Activated naive CD8-positive, alpha-beta T cell treated with anti-CD3 and anti-CD28 coated beads for 36 hours (primary cell): ENCODE data around the gene TNKS1BP1. TPM values are rescaled to one million over a fixed set of nuclear protein-coding genes. Genes with fewer than 3 reads are reported as not detected.
"Not testable (repeated sequence)": the region's sequence is repeated elsewhere in the genome, so short reads cannot be mapped to it uniquely, and the experiment has no call there.

Experiments used
- DNase-seq: peaks from one replicate; pipeline ENCODE4 v3.0.0; 2021
- H3K27ac Mint-ChIP-seq: one replicate; pipeline ENCODE4 v1.8.0; 2022; ENCODE audit warnings: mild to moderate bottlenecking, moderate library complexity, mixed read lengths
- H3K27me3 Mint-ChIP-seq: one replicate; pipeline ENCODE4 v1.8.0; 2022; ENCODE audit warnings: mild to moderate bottlenecking, mixed read lengths
- H3K36me3 Mint-ChIP-seq: one replicate; pipeline ENCODE4 v1.8.0; 2021; ENCODE audit warnings: mild to moderate bottlenecking, mixed read lengths
- H3K4me1 Mint-ChIP-seq: one replicate; pipeline ENCODE4 v1.8.0; 2021; ENCODE audit warnings: mixed read lengths
- H3K4me3 Mint-ChIP-seq: one replicate; pipeline ENCODE4 v1.8.0; 2022; ENCODE audit warnings: mild to moderate bottlenecking, moderate library complexity, mixed read lengths
- H3K9me3 Mint-ChIP-seq: one replicate; pipeline ENCODE4 v1.8.0; 2022; ENCODE audit warnings: mixed read lengths
- total RNA-seq, 2 experiments: library from RNA; stranded (reverse); gene quantifications; one replicate each; pipeline ENCODE4 v1.2.3, GENCODE V29; 2021

The TNKS1BP1 gene
- total RNA-seq, 2 experiments from 2014 or later: 20.8 to 22.1 TPM

DNA sequence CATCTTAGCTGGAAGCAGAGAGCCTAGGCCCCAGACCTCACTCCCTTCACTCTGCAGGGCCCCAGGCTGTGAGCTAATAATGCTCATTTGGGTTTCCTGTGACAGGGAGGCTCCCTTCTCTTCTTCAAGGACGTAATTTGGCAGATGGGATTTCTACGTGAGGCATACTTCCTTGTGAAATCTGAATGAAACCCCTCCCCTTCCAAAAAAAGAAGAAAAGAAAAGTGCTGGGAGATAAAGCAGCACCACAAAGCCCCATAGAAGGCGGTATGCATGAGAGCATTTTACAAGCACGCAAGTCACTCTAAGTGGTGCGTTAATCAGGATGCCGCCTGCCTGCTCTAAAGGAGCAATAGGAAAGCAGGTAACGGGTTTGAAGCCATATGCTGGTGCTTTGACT, 19.1 kb upstream of the TNKS1BP1 start:
- no peaks in the 10 kb centered on the region for H3K9me3 Mint-ChIP-seq
- no peaks in the 10 kb centered on the region for H3K36me3 Mint-ChIP-seq
- peaks cover 3% of the 10 kb centered on the region for H3K4me1 Mint-ChIP-seq
- no peak overlapping the region for H3K27ac Mint-ChIP-seq
- no peak for DNase-seq
- H3K4me3 Mint-ChIP-seq: no peak overlapping the region
- H3K27me3 Mint-ChIP-seq: peaks cover 4% of the 10 kb centered on the region

DNA sequence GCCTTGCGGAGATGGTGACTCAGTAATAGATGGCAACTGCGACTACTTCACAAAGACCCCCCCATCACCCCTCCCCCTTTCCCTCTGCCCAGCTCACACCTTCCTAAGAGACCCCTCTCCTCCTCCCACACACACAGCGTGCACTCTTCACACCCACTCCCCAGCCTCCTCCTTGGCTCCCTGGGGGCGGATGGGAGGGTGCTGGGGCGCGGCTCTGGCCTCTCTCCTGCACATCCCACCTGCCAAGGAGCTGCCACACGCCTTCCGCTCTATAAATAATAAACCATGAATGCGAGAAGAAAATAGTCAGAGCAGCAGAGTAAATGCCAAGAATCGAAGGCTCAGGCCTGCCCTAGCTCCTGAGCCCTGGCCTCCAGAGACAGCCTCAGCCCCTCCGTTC, 17.9 kb upstream of the TNKS1BP1 start:
- Mint-ChIP-seq H3K4me1 (peaks cover 3% of the 10 kb centered on the region), H3K27me3 (peaks cover 4% of the 10 kb centered on the region), H3K9me3 (no peaks in the 10 kb centered on the region), H3K36me3 (no peaks in the 10 kb centered on the region), H3K4me3 (no peak overlapping the region), H3K27ac (no peak overlapping the region)
- no peak for DNase-seq

DNA sequence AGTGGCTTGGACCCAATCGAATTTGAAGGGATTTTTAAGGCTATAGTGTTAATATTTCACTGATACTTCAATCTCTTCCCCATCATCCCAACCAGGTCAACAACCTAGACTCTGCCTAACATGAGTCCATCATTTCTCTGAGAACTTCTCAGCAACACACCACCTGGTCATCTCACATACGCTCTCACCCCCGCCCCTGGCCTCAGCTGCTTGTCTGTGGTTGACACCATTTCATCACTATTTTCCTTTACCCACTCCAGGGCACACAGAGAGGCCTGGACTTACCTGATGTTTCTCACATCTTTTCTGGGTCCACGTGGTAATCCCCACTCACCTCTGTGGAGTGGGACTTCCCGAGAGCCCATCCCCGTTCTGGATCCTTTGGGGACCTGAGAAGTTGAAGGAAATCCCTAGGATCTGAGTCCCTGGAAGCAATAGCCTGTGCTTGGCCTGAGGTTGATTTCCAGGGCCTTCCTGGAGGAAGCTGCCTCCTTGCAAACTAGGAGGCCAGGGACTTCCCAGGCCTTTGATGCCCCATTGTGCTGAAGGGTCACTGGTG, 16.6 kb upstream of the TNKS1BP1 start:
- Mint-ChIP-seq H3K36me3 (no peaks in the 10 kb centered on the region), H3K27ac (no peak overlapping the region), H3K4me3 (no peak overlapping the region), H3K4me1 (peaks cover 8% of the 10 kb centered on the region), H3K9me3 (no peaks in the 10 kb centered on the region), H3K27me3 (peaks cover 4% of the 10 kb centered on the region)
- no peak for DNase-seq

DNA sequence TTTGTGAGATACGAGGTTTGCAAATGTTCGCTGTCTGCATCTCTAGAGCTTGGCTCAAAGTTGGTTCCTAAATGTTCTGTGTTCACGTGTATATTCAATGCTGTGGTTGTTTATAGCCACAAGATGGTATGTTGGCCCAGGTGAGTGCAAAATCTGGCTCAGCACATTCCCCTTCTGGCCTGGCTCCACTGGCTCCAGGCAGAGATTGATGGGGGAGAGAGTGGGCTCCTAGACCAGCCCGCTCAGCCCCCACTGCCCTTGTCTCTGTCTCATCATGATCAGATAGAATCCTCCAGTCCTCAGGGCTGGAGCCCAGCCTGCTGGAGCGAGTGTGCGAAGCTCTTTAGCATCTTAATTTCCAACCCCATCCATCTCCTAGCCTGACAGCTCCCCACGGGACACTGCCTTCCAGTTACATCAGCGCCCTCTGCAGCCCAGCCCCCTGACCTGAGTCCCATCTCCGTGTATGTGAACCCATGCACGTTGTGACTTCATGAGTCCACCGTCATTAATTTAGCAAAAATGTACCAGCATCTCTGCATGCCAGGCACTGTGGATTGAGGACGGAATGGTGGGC, 15.4 kb upstream of the TNKS1BP1 start:
- no peaks in the 10 kb centered on the region for H3K9me3 Mint-ChIP-seq
- no peak for DNase-seq
- no peak overlapping the region for H3K4me3 Mint-ChIP-seq
- H3K36me3 Mint-ChIP-seq: no peaks in the 10 kb centered on the region
- H3K27me3 Mint-ChIP-seq: peaks cover 4% of the 10 kb centered on the region
- H3K27ac Mint-ChIP-seq: no peak overlapping the region
- H3K4me1 Mint-ChIP-seq: peaks cover 11% of the 10 kb centered on the region

DNA sequence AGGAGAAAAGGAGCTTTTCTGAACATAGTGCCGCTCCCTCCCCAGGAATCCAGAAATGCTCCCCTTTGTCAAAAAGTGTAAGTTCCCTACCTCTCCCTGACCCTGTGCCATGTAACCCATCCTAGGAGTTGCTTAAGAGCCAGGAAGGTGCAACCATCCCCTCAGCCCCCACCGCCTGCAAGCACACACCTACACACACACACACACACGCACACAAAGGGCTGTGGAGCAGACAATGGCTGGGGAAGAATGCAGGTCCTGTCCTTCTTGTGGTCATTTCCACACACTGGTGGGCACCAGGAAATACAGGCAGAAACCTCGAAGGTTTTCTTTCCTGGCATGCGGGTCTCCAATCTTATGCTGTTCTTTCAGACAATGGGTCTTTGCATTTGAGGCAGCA, 14.6 kb upstream of the TNKS1BP1 start:
- peaks cover 18% of the 10 kb centered on the region for H3K4me1 Mint-ChIP-seq
- peaks cover 8% of the 10 kb centered on the region for H3K36me3 Mint-ChIP-seq
- no peak overlapping the region for H3K27ac Mint-ChIP-seq
- no peaks in the 10 kb centered on the region for H3K9me3 Mint-ChIP-seq
- no peak for DNase-seq
- H3K4me3 Mint-ChIP-seq: no peak overlapping the region
- H3K27me3 Mint-ChIP-seq: peaks cover 4% of the 10 kb centered on the region

DNA sequence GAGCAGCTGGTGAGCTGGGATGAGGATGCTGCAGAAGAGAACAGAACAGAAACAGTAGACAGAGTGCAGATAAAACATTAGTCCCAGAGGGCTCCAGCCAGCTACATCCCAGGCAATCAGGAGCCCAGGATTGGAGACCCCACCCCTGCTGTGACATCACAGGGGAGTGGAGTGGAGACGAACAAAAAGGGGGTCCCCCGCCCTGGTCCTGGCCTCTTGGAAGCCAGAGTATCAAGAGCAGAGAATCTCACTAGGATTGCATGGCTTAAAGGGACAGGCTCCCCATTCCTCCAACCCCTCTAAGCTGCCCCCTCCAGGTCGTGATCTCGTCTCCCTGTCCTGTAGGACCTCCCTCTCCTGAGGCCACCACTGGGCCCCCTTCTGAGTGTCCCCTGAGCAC, 13.4 kb upstream of the TNKS1BP1 start, which contains the start of gene P2RX3:
P2RX3 (plus strand) TSS at position 211 of the 400 bp plus-strand sequence. CDS start 199 bp downstream, outside the sequence.
- Mint-ChIP-seq H3K4me3 (no peak within 1 kb of the TSS), H3K27me3 (peaks cover 4% of the 10 kb centered on the region), H3K4me1 (peaks cover 29% of the 10 kb centered on the region), H3K27ac (peak within 1 kb of the TSS; percentile 40), H3K36me3 (peaks cover 20% of the 10 kb centered on the region), H3K9me3 (no peaks in the 10 kb centered on the region)
- no peak for DNase-seq

DNA sequence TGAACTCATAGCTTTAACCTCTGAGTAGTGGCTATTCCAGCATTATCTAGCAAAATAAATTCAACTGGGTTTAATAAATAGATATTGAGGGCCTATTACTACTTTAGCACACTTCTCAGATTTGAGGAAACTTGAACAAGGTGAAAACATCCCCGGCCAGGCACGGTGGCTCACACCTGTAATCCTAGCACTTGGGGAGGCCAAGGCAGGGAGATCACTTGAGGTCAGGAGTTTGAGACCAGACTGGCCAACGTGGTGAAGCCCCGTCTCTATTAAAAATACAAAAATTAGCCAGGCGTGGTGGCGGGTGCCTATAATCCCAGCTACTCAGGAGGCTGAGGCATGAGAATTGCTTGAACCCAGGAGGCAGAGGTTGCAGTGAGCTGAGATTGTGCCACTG, 12.1 kb upstream of the TNKS1BP1 start:
- peak overlapping the region; percentile 99 for H3K4me3 Mint-ChIP-seq
- not testable (repeated sequence) for H3K27me3 Mint-ChIP-seq, H3K9me3 Mint-ChIP-seq, DNase-seq
- H3K27ac Mint-ChIP-seq: peak overlapping the region; percentile 100
- H3K4me1 Mint-ChIP-seq: peaks cover 35% of the 10 kb centered on the region
- peaks cover 30% of the 10 kb centered on the region for H3K36me3 Mint-ChIP-seq

DNA sequence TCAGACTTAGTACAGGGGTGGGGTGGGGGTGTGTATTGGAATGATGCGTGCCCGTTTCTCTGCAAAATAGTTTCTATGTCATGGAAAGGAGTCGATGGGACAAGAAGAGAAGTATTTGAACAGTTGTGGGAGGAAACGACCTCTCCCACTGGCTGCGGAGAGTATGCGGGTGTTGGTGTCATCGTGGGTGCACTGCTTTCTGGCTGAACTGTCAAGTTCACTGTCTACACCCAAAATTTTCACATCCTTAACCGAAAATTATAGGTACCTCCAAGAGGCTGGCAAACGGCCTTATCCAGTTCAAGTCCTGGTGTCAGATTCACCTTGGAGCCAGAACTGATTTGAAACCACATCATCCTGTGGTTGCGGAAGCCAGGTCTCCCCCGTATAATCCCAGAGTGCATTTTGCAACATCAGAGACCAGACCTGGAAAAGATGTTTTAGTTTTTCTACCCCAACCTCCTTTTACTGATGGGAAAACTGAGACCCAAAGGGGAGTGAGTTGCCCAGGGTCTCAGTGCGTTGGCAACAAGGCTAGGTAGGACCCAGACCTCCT, 11.4 kb upstream of the TNKS1BP1 start:
- Mint-ChIP-seq H3K4me3 (peak overlapping the region; percentile 99), H3K27ac (peak overlapping the region; percentile 100), H3K4me1 (peaks cover 36% of the 10 kb centered on the region), H3K27me3 (peaks cover 4% of the 10 kb centered on the region), H3K36me3 (peaks cover 35% of the 10 kb centered on the region), H3K9me3 (no peaks in the 10 kb centered on the region)
- peak; percentile 28 for DNase-seq

DNA sequence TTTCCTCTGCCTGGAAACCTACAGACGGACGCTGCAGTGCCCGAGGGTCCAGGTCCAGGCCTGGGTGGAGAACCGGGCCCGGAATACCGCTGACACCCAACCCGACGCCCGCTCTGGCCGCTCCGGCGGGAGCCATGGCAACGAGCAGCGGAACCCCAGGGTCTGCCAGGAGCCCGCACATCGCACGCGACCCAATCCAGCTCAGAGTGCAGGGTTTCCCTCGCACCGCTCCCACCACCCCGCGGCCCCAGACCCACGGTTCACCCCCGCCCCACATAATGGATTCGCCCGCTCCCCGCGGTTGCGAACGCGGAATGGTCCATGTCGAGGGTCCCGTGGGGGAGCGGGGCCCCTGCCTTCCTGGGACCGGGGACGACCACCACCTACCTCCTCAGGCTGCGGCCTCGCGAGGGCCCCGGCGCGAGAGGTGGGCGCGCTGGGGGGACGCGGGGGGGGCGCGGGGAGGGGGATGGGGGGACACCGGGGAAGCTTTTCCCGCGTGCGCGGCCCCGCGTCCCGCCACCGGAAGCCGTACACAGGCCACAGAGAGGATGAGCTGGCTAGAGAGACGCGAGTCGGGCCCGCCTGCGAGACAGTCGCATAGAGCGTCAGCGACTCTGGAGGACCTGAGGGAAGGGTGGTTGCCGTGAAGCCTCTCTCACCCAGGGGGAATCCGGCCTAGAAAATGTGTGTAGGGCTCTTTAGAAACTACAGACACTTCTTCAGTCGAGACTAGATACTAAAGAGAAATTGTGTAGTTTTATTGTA, 10.8 kb upstream of the TNKS1BP1 start, which contains the start of gene SSRP1:
SSRP1 (minus strand) TSS at position 550 of the 768 bp plus-strand sequence. CDS start 771 bp downstream, outside the sequence.
- peak within 1 kb of the TSS; percentile 100 for H3K27ac Mint-ChIP-seq
- DNase-seq: peak; percentile 87
- H3K27me3 Mint-ChIP-seq: peaks cover 3% of the 10 kb centered on the region
- peaks cover 41% of the 10 kb centered on the region for H3K36me3 Mint-ChIP-seq
- H3K9me3 Mint-ChIP-seq: no peaks in the 10 kb centered on the region
- peaks cover 43% of the 10 kb centered on the region for H3K4me1 Mint-ChIP-seq
- H3K4me3 Mint-ChIP-seq: peak within 1 kb of the TSS; percentile 99

DNA sequence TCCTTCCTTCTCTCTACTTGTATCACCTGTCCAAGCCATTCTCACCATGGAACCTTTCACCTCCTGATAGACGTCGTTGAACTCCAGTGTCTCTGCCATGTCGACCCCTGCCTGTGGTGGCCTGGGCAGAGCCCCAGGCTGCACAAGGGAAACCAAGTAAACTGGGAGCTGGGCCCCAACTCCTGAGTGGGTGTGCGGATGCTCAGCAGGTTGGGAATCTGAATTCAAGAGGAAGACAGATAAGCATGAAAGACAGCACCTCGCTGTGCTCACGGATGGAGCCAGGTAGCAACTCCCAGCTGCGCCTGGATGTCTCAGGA, 10.2 kb upstream of the TNKS1BP1 start:
- Mint-ChIP-seq H3K27me3 (no peaks in the 10 kb centered on the region), H3K36me3 (peaks cover 47% of the 10 kb centered on the region), H3K4me3 (peak overlapping the region; percentile 99), H3K27ac (peak overlapping the region; percentile 100), H3K9me3 (no peaks in the 10 kb centered on the region), H3K4me1 (peaks cover 48% of the 10 kb centered on the region)
- DNase-seq: no peak

DNA sequence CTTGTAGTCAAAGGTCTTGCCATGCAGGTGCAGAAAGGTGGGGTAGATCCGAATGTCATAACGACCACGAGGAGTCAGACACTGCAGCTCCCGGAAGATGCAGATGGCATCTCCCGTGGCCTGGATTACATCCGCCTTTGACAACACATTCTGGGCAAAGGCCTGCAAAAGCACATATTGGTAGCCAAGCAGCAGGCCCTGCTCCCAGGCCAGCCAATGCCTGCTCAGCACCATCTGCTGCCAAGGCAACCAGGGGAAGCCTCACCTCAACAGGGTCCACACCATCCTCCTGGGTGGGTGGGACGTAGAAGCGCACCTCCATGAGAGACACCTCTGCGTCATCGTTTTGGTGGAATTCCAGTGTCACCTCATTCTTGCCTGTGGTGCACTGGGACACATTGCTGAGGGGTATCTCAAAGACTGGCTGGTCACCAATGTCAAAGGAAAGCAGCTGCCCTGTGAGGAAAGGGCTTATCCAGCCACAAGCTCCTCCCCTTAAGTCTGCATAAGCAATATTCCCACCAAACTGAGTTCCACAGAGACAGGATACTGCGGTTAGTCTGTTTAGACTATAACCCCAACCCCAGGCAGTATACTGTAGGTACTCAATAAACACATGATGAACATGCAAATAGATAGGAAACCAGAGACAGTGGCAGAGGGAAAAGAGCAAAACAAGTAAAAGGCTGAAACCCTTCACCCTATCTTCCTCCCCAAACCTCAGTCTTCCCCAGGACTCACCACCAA, 8.1 kb upstream of the TNKS1BP1 start:
- Mint-ChIP-seq H3K4me1 (peaks cover 57% of the 10 kb centered on the region), H3K27me3 (no peaks in the 10 kb centered on the region), H3K4me3 (peak overlapping the region; percentile 14), H3K9me3 (no peaks in the 10 kb centered on the region), H3K36me3 (peaks cover 62% of the 10 kb centered on the region), H3K27ac (no peak overlapping the region)
- no peak for DNase-seq

DNA sequence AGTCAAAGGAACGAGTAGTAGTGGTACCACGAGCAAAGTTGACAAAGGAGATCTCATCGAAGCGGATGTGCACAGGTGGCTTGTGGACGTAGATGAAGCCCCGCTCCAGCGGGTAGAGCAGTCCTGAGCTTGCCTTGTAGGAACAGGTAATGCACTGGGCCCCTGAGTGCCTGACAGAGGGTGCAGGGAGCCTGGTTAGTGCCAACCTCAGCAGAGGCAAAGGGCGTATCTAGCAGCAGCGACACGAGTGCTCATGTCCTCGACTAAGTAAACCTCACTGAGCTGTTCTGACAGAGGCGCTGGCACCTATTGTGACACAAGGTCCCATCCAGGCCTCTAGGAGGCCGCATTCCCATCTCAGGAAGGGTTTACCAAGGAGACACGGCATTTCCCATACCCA, 7.0 kb upstream of the TNKS1BP1 start:
- Mint-ChIP-seq H3K9me3 (no peaks in the 10 kb centered on the region), H3K4me1 (peaks cover 57% of the 10 kb centered on the region), H3K36me3 (peaks cover 73% of the 10 kb centered on the region), H3K27ac (no peak overlapping the region), H3K27me3 (no peaks in the 10 kb centered on the region), H3K4me3 (no peak overlapping the region)
- no peak for DNase-seq

DNA sequence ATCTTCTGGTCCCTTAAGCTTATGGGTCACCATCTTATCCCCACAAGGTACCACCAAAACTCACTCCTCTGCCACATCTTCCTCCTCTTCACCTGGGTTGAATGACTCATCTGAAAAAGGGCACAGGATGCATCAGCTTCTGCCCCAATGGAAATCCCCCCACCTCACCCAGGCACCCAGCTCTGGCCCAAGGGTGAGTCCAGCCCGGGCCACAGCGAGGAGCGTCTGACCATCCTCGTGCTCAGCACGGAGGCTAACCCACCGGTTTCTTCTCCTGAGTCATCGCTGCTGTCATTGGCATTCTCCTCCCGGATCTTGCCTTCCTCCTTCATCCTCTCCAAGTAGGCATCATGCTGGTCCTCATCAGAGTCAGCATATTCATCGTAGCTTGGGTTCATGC, 5.3 kb upstream of the TNKS1BP1 start:
- Mint-ChIP-seq H3K4me1 (peaks cover 64% of the 10 kb centered on the region), H3K27me3 (no peaks in the 10 kb centered on the region), H3K36me3 (peaks cover 89% of the 10 kb centered on the region), H3K9me3 (no peaks in the 10 kb centered on the region), H3K27ac (peak overlapping the region; percentile 18), H3K4me3 (no peak overlapping the region)
- DNase-seq: peak; percentile 24

DNA sequence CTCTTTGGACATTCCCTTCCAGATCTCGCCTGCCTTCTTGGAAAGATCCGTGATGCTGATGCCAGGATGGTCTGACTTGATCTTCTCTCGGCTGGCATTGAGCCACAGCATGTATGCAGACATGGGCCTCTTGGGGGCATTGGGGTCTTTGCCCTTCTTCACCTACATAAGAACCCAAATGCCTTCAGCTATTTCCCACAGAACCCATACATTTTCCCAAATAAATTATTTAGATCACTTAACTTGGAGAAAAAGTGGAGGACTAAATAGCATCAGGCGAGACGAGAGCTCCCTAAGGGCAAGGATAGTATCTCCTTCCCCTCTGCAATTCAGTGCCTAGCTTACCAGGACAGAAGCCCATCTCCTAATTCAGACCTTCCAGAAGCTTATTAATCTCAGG, 3.0 kb upstream of the TNKS1BP1 start:
- no peak for DNase-seq
- H3K4me3 Mint-ChIP-seq: no peak overlapping the region
- H3K9me3 Mint-ChIP-seq: no peaks in the 10 kb centered on the region
- peaks cover 67% of the 10 kb centered on the region for H3K36me3 Mint-ChIP-seq
- peaks cover 51% of the 10 kb centered on the region for H3K4me1 Mint-ChIP-seq
- no peak overlapping the region for H3K27ac Mint-ChIP-seq
- H3K27me3 Mint-ChIP-seq: no peaks in the 10 kb centered on the region

DNA sequence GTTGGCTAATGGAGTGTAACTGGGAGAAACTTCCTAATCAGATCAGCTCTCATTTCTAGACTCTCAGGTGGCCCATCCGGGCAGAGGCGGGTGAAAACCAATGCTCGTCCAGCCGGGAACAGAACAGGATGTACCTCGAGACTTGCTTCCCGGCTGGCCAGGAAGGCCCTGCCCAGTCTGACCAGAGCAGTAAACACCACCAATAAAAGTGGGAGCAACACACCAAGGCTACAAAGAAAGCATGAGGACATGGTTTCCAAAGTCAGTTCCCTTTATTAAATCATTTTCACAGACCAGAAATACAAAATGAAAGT, 940 bp upstream of the TNKS1BP1 start:
- peaks cover 54% of the 10 kb centered on the region for H3K36me3 Mint-ChIP-seq
- peak overlapping the region; percentile 84 for H3K4me3 Mint-ChIP-seq
- H3K27ac Mint-ChIP-seq: peak overlapping the region; percentile 92
- H3K27me3 Mint-ChIP-seq: no peaks in the 10 kb centered on the region
- H3K4me1 Mint-ChIP-seq: peaks cover 46% of the 10 kb centered on the region
- H3K9me3 Mint-ChIP-seq: no peaks in the 10 kb centered on the region
- no peak for DNase-seq
